Stimulated activated CD4-positive, alpha-beta T cell treated with anti-CD3 and anti-CD28 coated beads, Interleukin-4, amount 100 ng/mL, for 4 hours (primary cell): ENCODE data around the gene PLD5.
"Not testable (repeated sequence)": the region's sequence is repeated elsewhere in the genome, so short reads cannot be mapped to it uniquely, and the experiment has no call there.

Experiments
- DNase-seq, 2 experiments: peaks; one replicate each; pipeline ENCODE4 v3.0.0-alpha.2; 2020

Gene PLD5

DNA sequence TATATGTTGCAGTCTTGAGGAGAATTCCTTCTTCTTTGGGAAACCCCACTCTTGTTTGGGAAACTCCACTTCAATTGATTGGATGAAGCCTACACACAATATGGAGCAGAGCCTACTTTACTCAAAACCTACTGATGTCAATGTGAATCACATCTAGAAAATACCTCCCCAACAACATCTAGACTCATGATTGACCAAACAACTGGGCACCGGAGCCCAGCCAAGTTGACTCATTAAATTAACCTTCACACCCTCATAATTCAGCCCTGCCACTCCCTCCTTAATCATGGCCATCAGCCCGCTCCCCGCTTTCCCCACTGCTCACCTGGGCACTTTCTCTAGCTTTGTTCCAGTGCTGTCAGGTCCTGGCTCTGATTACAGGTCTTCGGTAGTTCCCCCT is 317.5 kb downstream of the PLD5 start:
- no peak for DNase-seq

DNA sequence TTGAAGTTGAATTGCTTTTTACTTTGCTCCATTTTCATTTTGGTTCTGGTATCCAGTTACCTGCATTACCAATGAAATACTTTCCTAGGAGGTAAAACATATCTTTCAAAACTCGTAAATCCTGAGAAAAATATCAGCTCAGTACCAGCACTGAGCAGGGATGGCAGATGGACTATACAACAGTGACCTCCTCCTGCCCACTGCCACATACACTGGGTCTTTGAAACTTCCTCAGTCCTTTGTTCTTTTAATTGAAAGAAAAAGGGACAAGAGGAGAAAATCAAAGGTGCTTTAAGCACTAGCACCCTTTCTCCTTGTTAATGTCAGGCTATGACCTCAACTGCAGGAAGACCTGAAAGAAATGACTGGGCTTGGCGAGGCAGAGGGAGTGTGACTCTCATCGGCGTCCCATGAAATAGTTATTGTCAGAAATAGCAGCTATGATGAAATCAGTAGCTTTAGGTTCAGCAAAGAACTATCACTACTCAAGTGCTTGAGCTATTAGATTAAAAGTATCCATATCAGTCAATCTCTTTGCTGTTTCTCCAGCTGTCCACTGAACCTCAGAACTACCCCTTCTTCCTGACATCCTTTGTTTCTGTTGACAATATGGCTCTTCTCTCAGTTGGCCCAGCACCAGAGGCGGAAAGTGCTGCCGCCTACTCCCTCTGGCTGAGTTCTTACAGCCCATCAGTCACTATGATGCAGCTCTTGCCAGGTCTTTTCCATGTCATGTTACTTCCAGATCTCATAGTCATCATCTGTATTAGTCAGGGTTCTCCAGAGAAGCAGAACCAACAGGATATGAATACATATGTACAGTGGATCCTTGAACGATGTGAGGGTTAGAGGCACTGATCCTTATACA is 318.6 kb downstream of the PLD5 start:
- no peak for DNase-seq

DNA sequence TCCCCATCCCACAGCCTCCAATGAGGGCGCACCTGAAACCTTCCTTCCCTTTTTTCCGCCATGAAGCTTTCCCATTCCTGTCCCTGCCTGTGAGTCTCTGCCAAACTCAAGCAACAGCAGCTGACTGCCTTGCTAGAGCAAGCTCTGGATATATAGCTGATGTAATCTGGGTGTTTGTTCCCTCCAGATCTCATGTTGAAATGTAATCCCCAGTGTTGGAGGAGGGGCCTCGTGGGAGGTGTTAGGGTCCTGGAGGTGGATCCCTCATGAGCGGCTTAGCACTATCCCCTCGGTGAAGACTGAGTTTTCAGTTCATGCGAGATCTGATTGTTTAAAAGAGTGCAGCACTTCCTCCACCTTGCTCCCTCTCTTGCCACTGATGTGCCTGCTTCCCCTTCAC is 321.2 kb downstream of the PLD5 start:
- DNase-seq: no peak

DNA sequence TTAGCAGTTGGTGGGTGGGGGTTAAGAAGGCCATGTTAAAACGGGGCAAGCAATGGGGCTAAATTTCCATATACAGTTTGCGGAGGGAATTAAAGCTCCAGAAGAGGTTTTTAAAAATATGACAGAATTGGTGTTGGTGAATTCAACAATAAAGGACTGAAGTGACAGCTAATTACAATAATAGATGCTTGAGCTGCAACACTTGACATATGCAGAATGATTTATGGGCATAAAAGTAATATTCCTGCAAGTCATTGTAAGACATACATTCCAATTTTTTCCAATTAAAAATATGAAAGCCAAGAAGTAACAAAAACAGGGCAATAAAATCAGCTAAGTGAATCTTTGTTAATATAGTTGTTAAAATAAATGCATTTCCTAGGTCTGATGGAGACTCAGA is 323.4 kb downstream of the PLD5 start:
- DNase-seq: no peak

DNA sequence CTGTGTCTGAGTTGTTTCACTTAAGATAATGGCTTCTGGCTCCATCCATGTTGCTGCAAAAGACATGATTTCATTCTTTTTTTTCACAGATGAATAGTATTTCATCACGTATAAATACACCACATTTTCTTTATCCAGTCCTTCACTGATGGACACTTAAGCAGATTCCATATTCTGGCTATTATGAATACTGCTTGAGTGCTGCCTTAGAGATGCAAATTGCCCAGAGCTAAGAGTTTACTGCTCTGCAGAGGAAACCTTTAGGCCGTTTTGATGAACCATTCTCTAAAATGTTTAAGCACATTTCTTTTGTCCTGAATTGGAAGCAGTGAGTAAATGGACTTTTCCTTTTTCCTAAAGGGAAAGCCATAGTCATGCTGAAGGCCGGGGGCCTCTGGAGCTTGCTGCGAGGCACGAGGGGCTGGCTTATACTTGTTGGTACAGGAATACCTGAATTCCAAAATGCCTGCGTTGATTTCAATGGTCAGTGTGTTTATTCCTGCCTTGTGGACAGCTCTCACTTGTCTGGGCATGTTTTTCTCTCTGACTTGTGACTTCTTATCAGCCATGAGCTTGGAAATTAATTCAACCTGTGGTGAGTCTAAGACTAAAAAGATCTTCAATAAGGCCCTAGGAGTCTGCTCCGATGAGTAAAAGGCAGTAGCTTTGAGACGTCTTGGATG is 324.6 kb downstream of the PLD5 start:
- no peak for DNase-seq

DNA sequence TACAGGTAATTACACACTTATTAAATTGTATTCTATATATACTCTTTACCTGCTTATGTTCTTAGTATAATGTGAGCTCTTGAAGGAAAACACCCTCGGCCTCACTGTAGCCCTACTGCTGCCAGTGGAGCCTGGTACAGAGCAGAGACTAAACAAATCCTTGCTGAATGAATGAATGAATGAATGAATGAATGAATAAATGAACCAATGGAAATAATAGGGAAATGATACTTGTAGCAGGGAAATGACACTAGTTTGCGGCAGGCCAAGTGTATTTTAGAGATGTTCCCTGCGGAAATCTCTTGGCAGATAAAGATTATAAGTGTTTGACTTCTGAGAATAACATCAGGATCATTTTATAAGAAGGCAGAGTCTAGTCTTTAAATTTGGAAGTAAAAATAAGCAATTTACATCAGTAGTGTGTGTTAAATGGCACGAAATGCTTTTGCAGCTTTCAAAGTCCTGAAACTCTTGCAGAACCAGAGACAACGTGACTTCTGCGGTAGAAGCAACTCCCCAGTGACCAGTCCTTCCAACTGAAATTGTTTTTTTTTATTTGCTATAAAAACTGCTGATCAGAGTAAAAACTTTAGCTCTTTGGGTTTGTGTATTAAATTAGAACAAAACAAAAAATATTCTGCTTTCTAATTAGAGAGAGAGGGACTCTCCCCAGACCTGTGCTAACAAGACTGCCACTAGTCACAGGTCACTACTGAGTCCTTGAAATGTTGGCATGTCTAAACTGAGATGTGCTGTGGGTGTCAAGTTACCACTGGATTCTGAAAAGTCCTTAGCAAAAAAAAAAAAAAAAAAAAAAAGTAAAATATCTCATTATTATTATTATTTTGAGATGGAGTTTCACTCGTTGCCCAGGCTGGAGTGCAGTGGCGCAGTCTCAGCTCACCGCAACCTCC is 326.3 kb downstream of the PLD5 start:
- no peak for DNase-seq

DNA sequence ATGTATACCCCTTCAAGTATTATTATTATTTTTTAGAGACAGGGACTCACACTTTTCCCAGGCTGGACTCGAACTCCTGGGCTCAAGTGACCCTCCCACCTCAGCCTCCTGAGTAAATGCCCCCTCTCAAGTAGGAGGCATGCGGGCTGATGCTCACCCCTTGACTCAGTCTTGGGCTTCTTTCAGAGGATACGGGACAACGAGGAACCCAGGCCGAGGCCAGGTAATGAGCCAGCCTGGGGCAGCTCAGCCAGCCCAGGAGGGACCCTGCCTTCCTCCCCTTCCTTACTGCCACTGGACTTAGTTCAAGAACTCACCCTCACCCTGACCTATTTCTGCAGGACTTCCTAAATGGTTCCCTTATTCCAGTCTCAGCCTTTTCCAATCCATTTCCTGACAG is 327.6 kb downstream of the PLD5 start:
- DNase-seq: no peak

DNA sequence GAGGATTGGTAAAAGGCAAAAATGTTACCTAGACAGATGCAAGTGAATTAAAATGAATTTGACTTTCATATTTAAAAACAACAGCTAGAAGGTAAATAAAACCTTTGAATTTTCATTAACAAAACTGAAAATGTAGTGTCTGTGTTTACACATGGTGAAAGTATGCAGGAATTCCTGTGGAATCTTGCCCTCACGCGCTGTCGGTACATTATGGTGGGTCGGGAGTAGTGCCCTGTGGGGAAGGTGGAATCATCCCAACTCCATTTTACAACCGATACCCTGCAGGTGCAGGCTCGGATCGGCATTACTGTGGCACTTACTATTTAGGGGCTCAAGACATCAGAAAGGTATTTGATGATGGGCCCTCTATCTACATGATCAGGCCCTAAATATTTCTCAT is 328.4 kb downstream of the PLD5 start:
- DNase-seq: no peak

DNA sequence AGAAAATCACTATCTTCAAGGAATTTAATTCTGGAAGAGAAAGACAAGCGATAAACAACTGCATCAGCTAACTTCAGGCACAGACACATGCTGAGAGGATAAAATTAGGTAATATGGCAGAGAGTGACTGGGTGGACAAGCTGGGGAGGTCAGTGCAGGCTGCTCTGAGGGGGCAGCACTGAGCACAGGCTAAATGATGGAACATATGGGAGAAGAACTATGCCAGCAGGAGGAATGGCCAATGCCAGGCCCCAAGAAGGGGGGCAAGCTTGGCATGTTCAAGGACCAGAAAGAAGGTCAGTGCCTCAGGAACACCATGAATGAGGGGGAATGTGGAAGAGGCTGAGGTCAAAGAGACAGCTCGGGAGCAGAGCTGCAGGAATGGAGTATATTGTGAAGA is 334.9 kb downstream of the PLD5 start:
- DNase-seq: no peak

DNA sequence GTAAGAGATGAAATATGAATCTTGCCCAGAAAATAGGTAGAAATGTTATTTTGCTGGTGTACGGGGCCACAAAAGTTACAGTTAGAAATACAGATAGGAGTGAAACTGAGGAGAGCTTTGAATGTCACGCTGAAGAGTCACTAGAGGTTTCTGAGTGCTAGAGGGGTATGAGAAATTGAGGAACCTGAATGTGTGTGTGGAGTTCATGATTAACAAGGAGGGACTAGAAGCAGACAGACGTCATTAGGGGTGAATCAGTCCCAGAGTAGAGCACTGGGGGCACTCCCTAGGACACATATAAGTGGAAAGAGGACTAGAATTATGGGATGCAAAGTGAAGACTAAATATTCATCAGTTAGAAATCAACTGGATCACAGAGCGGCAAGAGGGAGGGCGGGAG is 336.7 kb downstream of the PLD5 start:
- DNase-seq: no peak

DNA sequence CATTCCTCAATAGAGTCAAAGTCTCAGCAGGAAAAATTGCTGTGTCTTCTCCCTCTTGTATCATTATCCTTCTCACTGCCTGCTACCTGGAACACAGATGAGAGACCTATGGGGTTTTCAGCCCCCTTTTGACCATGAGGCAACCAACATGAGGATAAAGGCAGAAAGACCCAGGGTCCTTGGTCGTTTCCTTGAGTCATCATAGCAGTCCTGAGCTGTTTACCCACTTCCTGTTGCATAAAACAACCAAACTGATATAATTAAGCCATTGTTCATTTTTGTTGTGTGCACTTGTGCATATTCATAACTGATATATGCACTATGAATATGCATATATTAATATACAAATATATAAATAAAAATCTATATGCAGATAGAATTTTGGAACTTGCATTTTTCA is 337.3 kb downstream of the PLD5 start:
- DNase-seq: no peak

DNA sequence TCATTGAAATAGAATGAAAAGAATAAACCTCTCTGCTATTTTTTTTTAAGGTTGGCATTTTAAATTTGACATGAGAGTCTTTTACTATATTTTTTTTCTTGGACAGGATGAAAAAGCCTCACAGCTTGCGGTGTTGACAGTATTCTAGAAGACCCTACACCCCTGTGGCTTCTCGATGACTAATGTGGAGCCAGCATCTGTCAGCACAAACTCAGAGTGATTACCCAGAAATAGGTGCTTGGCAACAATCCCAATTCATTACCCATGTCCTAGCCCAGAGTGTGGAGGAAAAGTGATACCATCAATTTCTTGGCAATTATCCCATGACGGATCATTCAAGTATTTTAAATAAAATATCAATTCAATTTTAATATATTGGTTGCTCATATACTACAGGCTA is 338.8 kb downstream of the PLD5 start:
- DNase-seq: no peak

DNA sequence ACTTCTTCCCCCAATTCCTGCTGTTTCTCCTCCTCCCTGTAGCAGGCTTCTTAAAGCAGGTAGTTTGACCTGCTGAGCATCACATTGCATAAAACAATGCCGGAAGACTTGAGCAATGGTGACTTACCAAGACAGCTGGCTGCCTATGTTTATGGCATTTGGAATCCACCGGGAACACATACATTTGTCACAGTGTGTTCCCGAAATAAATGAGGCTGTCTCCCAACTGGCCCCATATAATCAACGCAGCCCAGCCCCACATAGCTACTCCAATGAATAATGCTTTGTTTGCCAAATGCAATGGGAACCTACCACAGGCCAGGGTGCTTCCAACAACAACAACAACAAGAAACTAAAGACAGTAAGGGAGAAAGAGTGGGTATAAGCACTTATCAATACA is 339.5 kb downstream of the PLD5 start:
- no peak for DNase-seq

DNA sequence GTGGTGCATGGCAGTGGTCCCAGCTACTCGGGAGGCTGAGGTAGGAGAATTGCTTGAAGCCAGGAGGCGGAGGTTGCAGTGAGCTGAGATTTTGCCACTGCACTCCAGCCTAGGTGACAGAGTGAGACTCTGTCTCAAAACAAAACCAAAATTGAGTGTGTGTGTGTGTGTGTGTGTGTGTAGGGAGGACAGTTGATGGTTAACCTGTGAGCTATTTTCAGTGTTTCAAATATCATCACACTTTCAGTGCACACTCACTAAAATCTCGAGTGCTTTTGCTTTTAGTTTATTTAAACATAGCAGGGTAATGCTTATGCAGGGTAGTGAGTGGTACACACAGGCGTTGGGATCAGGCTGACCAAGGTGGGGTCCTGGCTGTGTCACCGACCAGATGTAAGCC is 344.7 kb downstream of the PLD5 start:
- DNase-seq: not testable (repeated sequence)

DNA sequence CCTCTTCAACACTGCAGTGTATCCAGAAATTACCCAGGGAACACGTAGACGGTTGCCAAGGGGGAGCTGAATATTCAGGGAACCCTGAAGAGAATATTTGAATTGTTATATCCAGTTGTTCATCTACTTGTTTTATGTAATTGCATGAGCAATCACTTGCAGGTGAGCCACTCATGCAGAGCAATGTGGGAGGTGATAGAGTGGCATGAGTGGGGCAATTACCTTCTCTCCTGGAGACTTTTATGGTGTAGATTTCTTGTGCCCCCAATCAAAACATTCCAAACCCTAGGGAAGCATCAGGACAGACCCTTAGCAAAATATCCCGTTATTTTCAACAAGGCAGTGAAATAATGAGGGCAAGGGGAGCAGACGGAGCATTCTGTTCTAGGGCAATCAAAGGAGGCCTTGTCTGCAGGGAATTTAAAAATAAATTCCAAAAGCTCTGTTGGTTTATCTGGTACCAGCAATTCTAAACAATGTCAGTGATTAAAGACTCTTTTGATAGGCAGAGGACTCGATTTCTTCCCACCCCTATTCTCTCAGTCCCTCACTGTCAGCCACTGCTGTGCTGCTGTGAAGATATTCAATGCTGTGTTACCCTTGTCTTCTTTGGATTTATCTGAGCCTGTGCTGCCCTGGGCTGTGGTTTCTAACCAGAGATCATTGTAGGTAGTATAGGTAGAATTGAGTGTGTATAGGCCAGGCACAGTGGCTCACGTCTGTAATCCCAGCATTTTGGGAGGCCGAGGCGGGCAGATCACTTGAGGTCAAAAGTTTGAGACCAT is 345.4 kb downstream of the PLD5 start:
- DNase-seq: no peak

DNA sequence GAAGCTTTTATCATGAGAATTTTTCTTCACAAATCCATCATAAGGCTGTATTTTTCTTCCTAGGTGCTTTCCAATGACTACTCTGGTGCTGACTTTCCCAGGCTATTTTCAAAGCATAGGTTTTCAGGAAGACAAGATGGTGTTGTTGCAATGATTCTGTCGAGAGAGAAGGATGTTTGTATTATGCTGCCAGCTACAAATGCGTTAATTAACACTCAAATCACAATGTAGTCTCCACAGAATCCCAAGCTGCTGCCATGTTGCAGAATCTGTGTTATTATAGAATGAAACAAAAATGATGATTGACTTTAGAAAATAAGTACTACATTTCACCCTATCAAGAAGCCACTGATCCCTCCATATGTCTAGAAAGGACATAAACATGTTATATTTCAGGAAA is 346.1 kb downstream of the PLD5 start:
- DNase-seq: no peak

DNA sequence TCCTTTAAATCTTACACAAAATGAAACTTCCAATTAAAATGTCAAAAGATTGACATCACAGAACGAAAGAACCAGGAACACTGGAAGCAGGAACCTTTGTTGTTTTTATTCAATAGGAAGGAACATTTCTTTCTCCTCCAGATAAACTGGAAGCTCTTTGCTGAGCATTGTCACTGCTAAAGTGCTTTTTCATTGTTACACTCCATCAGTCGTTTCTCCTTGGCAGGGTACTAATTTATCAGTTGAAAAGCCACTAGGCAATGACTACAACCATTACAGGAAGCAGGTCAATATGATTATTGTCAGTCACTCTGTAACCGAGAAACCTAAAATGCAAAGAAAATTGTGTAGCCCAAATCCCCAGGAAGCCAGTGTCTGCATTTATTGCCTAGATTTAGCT is 362.4 kb downstream of the PLD5 start:
- DNase-seq: no peak

DNA sequence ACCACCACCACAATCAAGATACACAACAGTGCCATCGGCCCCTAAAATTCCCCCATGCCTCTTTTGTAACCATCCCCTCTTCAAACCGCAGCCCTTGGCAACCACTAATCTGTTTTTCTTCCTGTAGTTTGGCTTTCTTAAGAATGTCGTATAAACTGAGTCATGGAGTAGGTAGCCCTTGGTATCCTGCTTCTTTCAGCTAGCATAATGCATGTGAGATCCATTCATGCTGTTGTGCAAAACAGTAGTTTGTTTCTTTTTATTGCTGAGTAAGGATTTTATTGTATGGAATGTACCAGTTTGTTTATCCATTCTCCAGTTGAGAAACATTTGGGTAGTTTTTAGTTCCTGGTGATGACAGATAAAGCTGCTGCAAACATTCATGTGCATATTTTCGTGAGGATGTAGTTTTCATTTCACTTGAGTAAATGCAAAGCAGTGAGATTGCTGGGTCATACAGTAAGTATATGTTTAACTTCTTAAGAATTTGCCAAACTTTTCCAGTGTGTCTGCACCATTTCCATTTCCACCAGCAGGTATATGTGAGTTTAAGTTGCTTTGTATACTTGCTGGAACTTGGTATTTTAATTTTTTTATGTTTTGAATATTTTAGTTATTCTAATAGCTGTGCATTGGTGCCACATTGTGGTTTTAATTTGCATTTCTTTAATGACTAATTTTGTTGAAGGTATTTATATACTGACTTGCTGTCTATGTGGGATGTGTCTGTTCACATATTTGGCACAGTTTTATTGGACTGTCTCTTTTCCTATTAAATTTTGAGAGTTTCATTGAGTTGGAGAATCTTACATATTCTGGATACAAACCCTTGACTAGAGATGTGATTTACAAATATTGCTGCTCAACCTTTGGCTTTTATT is 377.2 kb downstream of the PLD5 start:
- DNase-seq: no peak

DNA sequence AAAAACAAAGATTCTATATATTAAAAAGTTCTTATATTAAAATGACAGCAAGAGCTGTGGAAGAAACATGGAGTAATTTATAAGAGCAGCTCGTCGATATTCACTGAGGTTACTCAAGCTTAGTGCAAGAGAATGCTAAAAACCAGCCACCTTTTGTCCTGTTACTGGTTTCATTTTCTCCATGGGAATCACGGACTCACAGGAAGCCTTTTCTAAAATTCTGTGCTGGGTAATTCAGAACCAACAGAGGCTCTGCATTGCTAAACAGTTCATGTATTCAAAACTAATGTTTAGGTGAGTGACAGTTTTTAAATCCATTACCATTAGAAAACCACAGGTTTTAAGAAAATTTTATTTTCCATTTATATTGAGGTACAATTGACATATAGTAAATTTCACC is 377.8 kb downstream of the PLD5 start:
- no peak for DNase-seq

DNA sequence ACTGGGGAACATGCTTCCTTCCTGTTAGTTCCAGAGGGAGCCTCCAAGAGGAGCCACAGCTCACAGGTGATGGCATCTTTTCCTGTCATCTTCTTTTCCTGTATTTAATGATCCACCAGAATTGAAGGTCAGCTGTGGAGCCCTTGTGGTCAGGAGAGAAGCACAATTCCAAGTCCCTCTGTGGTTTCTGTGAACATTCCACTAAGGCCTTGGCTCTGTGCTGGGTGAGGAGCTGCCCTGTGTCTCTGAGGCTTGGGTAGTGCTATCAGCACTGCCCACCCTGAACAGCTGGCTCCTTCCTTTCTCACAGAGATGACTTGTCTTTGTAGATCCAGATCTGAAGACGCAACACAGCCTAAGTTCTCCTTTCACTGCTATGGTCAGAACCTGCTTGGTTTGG is 383.7 kb downstream of the PLD5 start:
- DNase-seq: no peak

DNA sequence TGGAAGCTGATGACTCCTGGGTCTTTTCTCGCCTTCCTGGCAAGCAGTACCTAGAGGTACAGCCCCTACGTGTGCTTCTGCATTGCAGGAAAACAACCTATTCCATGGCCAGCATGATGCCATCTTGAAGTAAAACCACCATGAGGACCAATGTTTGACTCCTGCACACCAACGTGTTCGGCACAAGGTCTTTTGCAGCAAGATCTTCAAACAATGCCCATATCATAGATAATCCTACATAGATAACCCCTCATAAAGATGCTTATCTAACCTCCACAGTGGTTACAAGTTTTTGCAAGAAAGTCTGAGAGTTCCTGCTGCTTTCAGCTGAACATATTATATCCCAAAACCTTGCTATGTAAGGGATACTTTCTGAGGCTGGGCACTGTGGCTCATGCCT is 384.5 kb downstream of the PLD5 start:
- no peak for DNase-seq

DNA sequence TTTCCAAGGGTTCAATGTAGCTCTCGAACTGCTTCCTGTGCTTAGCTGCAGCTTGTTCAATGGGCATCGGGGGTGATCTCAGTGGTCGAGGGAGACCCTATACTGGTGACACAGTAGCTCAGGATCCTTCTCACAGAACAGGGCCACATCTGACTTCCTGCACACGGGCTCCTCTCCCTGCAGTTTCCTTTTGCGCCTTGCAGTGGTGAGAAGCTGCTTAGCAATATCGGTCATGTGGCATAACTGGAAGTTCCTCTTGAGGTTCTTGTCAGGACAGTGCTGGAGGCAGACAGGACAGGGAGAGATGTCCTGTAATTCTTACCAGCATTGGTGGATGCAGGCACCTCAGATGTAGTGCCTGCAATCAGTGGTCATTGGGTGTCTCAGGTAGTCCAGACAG is 385.1 kb downstream of the PLD5 start:
- DNase-seq: no peak
